Activated naive CD8-positive, alpha-beta T cell treated with anti-CD3 and anti-CD28 coated beads, Interleukin-2, amount 50 U/mL, for 16 hours (primary cell): ENCODE measurements around the gene FUT2.
"Not testable (repeated sequence)": the region's sequence is repeated elsewhere in the genome, so short reads cannot be mapped to it uniquely, and the experiment has no call there.

Source experiments
- DNase-seq: peaks from one replicate; pipeline ENCODE4 v3.0.0-alpha.2; 2020; ENCODE audit warnings: low read depth, low spot score

FUT2 gene

GRCh38 chr19:48670699-48671445, 24.9 kb upstream of the FUT2 start:
- DNase-seq, result no peak

GRCh38 chr19:48671446-48671995, 24.2 kb upstream of the FUT2 start:
- DNase-seq, result no peak

- DNase-seq, result no peak
These were observed 22.8 kb upstream of the FUT2 start, which contains the start of gene NTN5 for GRCh38 chr19:48672994-48673393. NTN5 (minus strand) TSS chr19:48673017; CDS start chr19:48670986, 2,031 bp downstream.

- DNase-seq, result no peak
These were observed 22.2 kb upstream of the FUT2 start for GRCh38 chr19:48673436-48674100.

- DNase-seq, result no peak
These were observed 21.5 kb upstream of the FUT2 start for GRCh38 chr19:48674216-48674809.

GRCh38 chr19:48674921-48675824, 20.6 kb upstream of the FUT2 start:
- DNase-seq, result peak; percentile 52

GRCh38 chr19:48676487-48676886, 19.3 kb upstream of the FUT2 start:
- DNase-seq, result no peak

GRCh38 chr19:48676887-48677286, 18.9 kb upstream of the FUT2 start:
- DNase-seq, result no peak

GRCh38 chr19:48678201-48678600, 17.6 kb upstream of the FUT2 start:
- DNase-seq, result no peak

GRCh38 chr19:48680006-48680405, 15.8 kb upstream of the FUT2 start:
- not testable (repeated sequence) for DNase-seq

- DNase-seq, result no peak
These were observed 15.2 kb upstream of the FUT2 start for GRCh38 chr19:48680436-48681126.

- no peak for DNase-seq
These were observed 14.7 kb upstream of the FUT2 start for GRCh38 chr19:48681127-48681470.

- no peak for DNase-seq
These were observed 12.4 kb upstream of the FUT2 start for GRCh38 chr19:48683349-48683748.

- DNase-seq, result no peak
These were observed 10.2 kb upstream of the FUT2 start for GRCh38 chr19:48685583-48685982.

GRCh38 chr19:48686088-48686487, 9.7 kb upstream of the FUT2 start:
- no peak for DNase-seq

GRCh38 chr19:48686637-48687036, 9.1 kb upstream of the FUT2 start:
- DNase-seq, result not testable (repeated sequence)

- DNase-seq, result no peak
These were observed 8.0 kb upstream of the FUT2 start for GRCh38 chr19:48687776-48688175.

GRCh38 chr19:48689449-48689848, 6.3 kb upstream of the FUT2 start:
- DNase-seq, result no peak

- not testable (repeated sequence) for DNase-seq
These were observed 2.1 kb upstream of the FUT2 start for GRCh38 chr19:48693629-48694028.

- DNase-seq, result no peak
These were observed 711 bp downstream of the FUT2 start for GRCh38 chr19:48696353-48697010.
